H9 (cell line): Measurements from ENCODE around the gene P2RY8. TPM values are rescaled to one million over a fixed set of nuclear protein-coding genes. Genes with fewer than 3 reads are reported as not detected.

Source experiments
- DNase-seq: peaks from one replicate; pipeline ENCODE4 v3.0.0-alpha.2; 2017
- H2AFZ ChIP-seq: one replicate; pipeline ENCODE4 v1.6.1; 2013; ENCODE audit warnings: mild to moderate bottlenecking, low read length, control low read depth, moderate library complexity
- H2AK5ac ChIP-seq: 2 replicates; pipeline ENCODE4 v1.6.1; 2013; ENCODE audit warnings: low read length, control low read depth, mixed read lengths; ENCODE audit not compliant: insufficient read length
- H2BK120ac ChIP-seq: one replicate; pipeline ENCODE4 v1.6.1; 2013; ENCODE audit warnings: low read depth, mild to moderate bottlenecking, low read length, control low read depth, inconsistent platforms; ENCODE audit not compliant: poor library complexity, severe bottlenecking
- H2BK12ac ChIP-seq: 2 replicates; pipeline ENCODE4 v1.6.1; 2013; ENCODE audit warnings: low read length, control low read depth, mixed read lengths, low read depth; ENCODE audit not compliant: insufficient read length
- H2BK15ac ChIP-seq: 2 replicates; pipeline ENCODE4 v1.6.1; 2013; ENCODE audit warnings: low read depth, low read length, control low read depth
- H2BK20ac ChIP-seq: one replicate; pipeline ENCODE4 v1.6.1; 2013; ENCODE audit warnings: low read depth, mild to moderate bottlenecking, low read length, control low read depth, inconsistent platforms; ENCODE audit not compliant: poor library complexity, severe bottlenecking
- H2BK5ac ChIP-seq: 2 replicates; pipeline ENCODE4 v1.6.1; 2013; ENCODE audit warnings: low read length, control low read depth, mixed read lengths; ENCODE audit not compliant: insufficient read length
- H3K14ac ChIP-seq: 2 replicates; pipeline ENCODE4 v1.6.1; 2013; ENCODE audit warnings: low read length, control low read depth; ENCODE audit not compliant: insufficient read depth
- H3K18ac ChIP-seq: 2 replicates; pipeline ENCODE4 v1.6.1; 2013; ENCODE audit warnings: low read depth, mild to moderate bottlenecking, mixed read lengths, low read length, control low read depth; ENCODE audit not compliant: insufficient read length
- H3K23ac ChIP-seq: 2 replicates; pipeline ENCODE4 v1.6.1; 2013; ENCODE audit warnings: low read length, control low read depth, mixed read lengths, low read depth; ENCODE audit not compliant: insufficient read length
- H3K23me2 ChIP-seq: 2 replicates; pipeline ENCODE4 v1.6.1; 2013; ENCODE audit warnings: low read depth, mild to moderate bottlenecking, mixed read lengths, low read length, control low read depth; ENCODE audit not compliant: insufficient read length, poor library complexity, severe bottlenecking
- H3K27ac ChIP-seq: 2 replicates; pipeline ENCODE4 v1.5.1; 2013; ENCODE audit warnings: low read length, control low read depth, mixed read lengths, low read depth; ENCODE audit not compliant: insufficient read length
- H3K27me3 ChIP-seq: 2 replicates; pipeline ENCODE4 v1.6.1; 2013; ENCODE audit warnings: low read length, control low read depth, inconsistent platforms; ENCODE audit not compliant: insufficient read depth
- H3K4ac ChIP-seq: 2 replicates; pipeline ENCODE4 v1.6.1; 2013; ENCODE audit warnings: low read depth, mild to moderate bottlenecking, control low read depth, inconsistent platforms, low read length, moderate library complexity
- H3K4me1 ChIP-seq: 2 replicates; pipeline ENCODE4 v1.6.1; 2013; ENCODE audit warnings: low read length, control low read depth, inconsistent platforms; ENCODE audit not compliant: insufficient read depth
- H3K4me2 ChIP-seq: 2 replicates; pipeline ENCODE4 v1.6.1; 2013; ENCODE audit warnings: low read length, control low read depth, mixed read lengths; ENCODE audit not compliant: insufficient read length, insufficient read depth
- H3K56ac ChIP-seq: 2 replicates; pipeline ENCODE4 v1.6.1; 2013; ENCODE audit warnings: low read depth, mild to moderate bottlenecking, mixed read lengths, low read length, control low read depth; ENCODE audit not compliant: insufficient read length
- H3K79me1 ChIP-seq: 2 replicates; pipeline ENCODE4 v1.6.1; 2013; ENCODE audit warnings: low read depth, mild to moderate bottlenecking, moderate library complexity, low read length, control low read depth, inconsistent platforms; ENCODE audit not compliant: insufficient read depth, poor library complexity, severe bottlenecking
- H3K79me2 ChIP-seq: 2 replicates; pipeline ENCODE4 v1.6.1; 2013; ENCODE audit warnings: low read length, control low read depth, inconsistent platforms; ENCODE audit not compliant: insufficient read depth
- H3K9ac ChIP-seq: 2 replicates; pipeline ENCODE4 v1.6.1; 2013; ENCODE audit warnings: low read length, control low read depth, mixed read lengths; ENCODE audit not compliant: insufficient read length; ENCODE audit errors: extremely low read depth
- H3K9me3 ChIP-seq: one replicate; pipeline ENCODE4 v1.6.1; 2013; ENCODE audit warnings: low read depth, low read length, inconsistent platforms; ENCODE audit not compliant: control insufficient read depth
- H3T11ph ChIP-seq: one replicate; pipeline ENCODE4 v1.6.1; 2013; ENCODE audit warnings: mild to moderate bottlenecking, low read length, control low read depth, inconsistent platforms
- H4K20me1 ChIP-seq: one replicate; pipeline ENCODE4 v1.6.1; 2013; ENCODE audit not compliant: control insufficient read depth, insufficient read length, insufficient read depth
- H4K5ac ChIP-seq: 2 replicates; pipeline ENCODE4 v1.6.1; 2013; ENCODE audit warnings: low read depth, mild to moderate bottlenecking, mixed read lengths, low read length, control low read depth; ENCODE audit not compliant: insufficient read length
- H4K8ac ChIP-seq: replicated peaks from 2 replicates; pipeline ENCODE4 v1.6.1; 2013; ENCODE audit warnings: low read length, control low read depth, mixed read lengths, low read depth; ENCODE audit not compliant: insufficient read length
- H4K91ac ChIP-seq: 2 replicates; pipeline ENCODE4 v1.6.1; 2013; ENCODE audit warnings: low read depth, mild to moderate bottlenecking, moderate library complexity, mixed read lengths, low read length, control low read depth; ENCODE audit not compliant: insufficient read length
- H3K27ac Mint-ChIP-seq, 3 experiments: 2 replicates in 2 of 3; 3 replicates in 1 of 3; pipeline ENCODE4 v1.8.0; 2020 to 2021; ENCODE audit warnings: mixed read lengths in 3 of 3, mild to moderate bottlenecking in 1 of 3, moderate library complexity in 1 of 3
- H3K27me3 Mint-ChIP-seq: 2 replicates; pipeline ENCODE4 v1.8.0; 2021; ENCODE audit warnings: low read depth, mild to moderate bottlenecking, moderate library complexity, mixed read lengths
- H3K36me3 Mint-ChIP-seq, 3 experiments: 2 replicates in 2 of 3; 3 replicates in 1 of 3; pipeline ENCODE4 v1.8.0; 2020 to 2021; ENCODE audit warnings: low read depth in 3 of 3, mixed read lengths in 3 of 3; ENCODE audit not compliant: insufficient read depth in 1 of 3
- H3K4me1 Mint-ChIP-seq, 2 experiments: 2 replicates each; pipeline ENCODE4 v1.8.0; 2020; ENCODE audit warnings: mixed read lengths in 2 of 2
- H3K4me3 Mint-ChIP-seq, 2 experiments: 2 replicates in 1 of 2; 3 replicates in 1 of 2; pipeline ENCODE4 v1.8.0; 2020 to 2021; ENCODE audit warnings: mild to moderate bottlenecking in 2 of 2, mixed read lengths in 2 of 2, moderate library complexity in 1 of 2
- H3K9me3 Mint-ChIP-seq, 2 experiments: 2 replicates in 1 of 2; 3 replicates in 1 of 2; pipeline ENCODE4 v1.8.0; 2020; ENCODE audit warnings: mild to moderate bottlenecking in 2 of 2, mixed read lengths in 2 of 2, moderate library complexity in 1 of 2
- CTCF ChIP-seq: fragments of 200-600 bp; sonication (generic); conservative IDR thresholded peaks from 3 replicates; pipeline ENCODE4 v1.8.0; 2021; ENCODE audit warnings: antibody characterized with exemption, mild to moderate bottlenecking
- WGBS: extraction: QIAGEN DNeasy Blood & Tissue Kit; methylation state at CpG from one replicate; pipeline ENCODE4 v1.1.7; 2013; ENCODE audit warnings: missing lambda C conversion rate, low lambda C conversion rate, mixed read lengths; ENCODE audit not compliant: insufficient read length; ENCODE audit errors: extremely low coverage; 5-methylcytosine and 5-hydroxymethylcytosine counted together
- total RNA-seq: library from RNA; stranded (reverse); gene quantifications from 2 replicates; pipeline ENCODE4 v1.2.1, GENCODE V29; 2021

Gene P2RY8
- total RNA-seq, 1 experiment from 2014 or later: not detected

- Histone ChIP-seq H2AFZ (no peak overlapping the region), H4K20me1 (no peaks in the 10 kb centered on the region), H3K4ac (no peak overlapping the region), H2BK120ac (no peak overlapping the region), H2BK15ac (no peak overlapping the region), H3K14ac (no peak overlapping the region), H3T11ph (no peak overlapping the region), H3K27me3 (no peaks in the 10 kb centered on the region), H2BK5ac (no peak overlapping the region), H2BK12ac (no peak overlapping the region), H2BK20ac (no peak overlapping the region), H2AK5ac (no peak overlapping the region), H3K9ac (no peak overlapping the region), H3K56ac (no peak overlapping the region), H3K4me1 (no peaks in the 10 kb centered on the region; the same call in 1 of the 2 replicates), H3K79me2 (no peaks in the 10 kb centered on the region), H3K23me2 (no peaks in the 10 kb centered on the region), H3K9me3 (no peaks in the 10 kb centered on the region), H3K27ac (no peak overlapping the region), H3K79me1 (no peaks in the 10 kb centered on the region), H3K4me2 (no peak overlapping the region), H4K5ac (no peak overlapping the region), H3K18ac (no peak overlapping the region), H3K23ac (no peak overlapping the region), H4K91ac (no peak overlapping the region), H4K8ac (no peak overlapping the region)
- H3K9me3 Mint-ChIP-seq: peaks cover 25 to 26% of the 10 kb centered on the region in 2 experiments
- WGBS: no CpG with 5 or more reads among the region's 3 CpGs
- H3K27ac Mint-ChIP-seq: no peak overlapping the region; a peak in 1 of 7 replicates
- peaks cover 0 to 7% (median 0%) of the 10 kb centered on the region in 3 experiments; a peak in 3 of 7 replicates for H3K36me3 Mint-ChIP-seq
- peaks cover 8% of the 10 kb centered on the region for H3K27me3 Mint-ChIP-seq
- no peak for TF ChIP-seq CTCF
- no peak overlapping the region for H3K4me3 Mint-ChIP-seq
- no peak for DNase-seq
- H3K4me1 Mint-ChIP-seq: no peaks in the 10 kb centered on the region
Measured at GRCh38 chrX:1488141-1488540, 48.8 kb downstream of the P2RY8 start.
